HG02840 (cell line): ENCODE data around the gene COX6B2.
"Not testable (repeated sequence)": the region's sequence is repeated elsewhere in the genome, so short reads cannot be mapped to it uniquely, and the experiment has no call there.

Source experiments
- ATAC-seq: cut with Tn5 transposase; IDR thresholded peaks from one replicate; pipeline ENCODE4 v1.9.1; 2021; ENCODE audit warnings: mild to moderate bottlenecking, moderate library complexity, moderate number of reproducible peaks; ENCODE audit not compliant: unreplicated experiment, low FRiP score

The COX6B2 gene

GRCh38 chr19:55345101-55345817 is 9.3 kb downstream of the COX6B2 start:
- no peak for ATAC-seq

GRCh38 chr19:55344444-55344843 is 10.1 kb downstream of the COX6B2 start:
- no peak for ATAC-seq

GRCh38 chr19:55341595-55342531 is 12.7 kb downstream of the COX6B2 start:
- no peak for ATAC-seq

- no peak for ATAC-seq
Measured at GRCh38 chr19:55341171-55341588, 13.3 kb downstream of the COX6B2 start.

GRCh38 chr19:55340784-55341147 is 13.8 kb downstream of the COX6B2 start:
- no peak for ATAC-seq

- no peak for ATAC-seq
Measured at GRCh38 chr19:55339889-55340783, 14.4 kb downstream of the COX6B2 start.

- ATAC-seq, result peak; percentile 88
Measured at GRCh38 chr19:55339105-55339888, 15.2 kb downstream of the COX6B2 start, which contains the start of gene KMT5C. Gene KMT5C (plus strand): TSS chr19:55339876. CDS start chr19:55341937, 2,061 bp downstream.

- ATAC-seq, result no peak
Measured at GRCh38 chr19:55336101-55336500, 18.4 kb downstream of the COX6B2 start.

- ATAC-seq, result no peak
Measured at GRCh38 chr19:55333870-55334269, 20.6 kb downstream of the COX6B2 start.

GRCh38 chr19:55329791-55330190 is 24.7 kb downstream of the COX6B2 start:
- ATAC-seq, result not testable (repeated sequence)

GRCh38 chr19:55328774-55329318 is 25.7 kb downstream of the COX6B2 start:
- not testable (repeated sequence) for ATAC-seq

- ATAC-seq, result no peak
Measured at GRCh38 chr19:55325172-55325571, 29.3 kb downstream of the COX6B2 start, which contains the start of gene TMEM150B. Gene TMEM150B (minus strand): TSS chr19:55325341. CDS start chr19:55321036, 4,305 bp downstream.

GRCh38 chr19:55324662-55325061 is 29.9 kb downstream of the COX6B2 start:
- no peak for ATAC-seq

GRCh38 chr19:55322204-55322885 is 32.2 kb downstream of the COX6B2 start:
- ATAC-seq, result no peak

GRCh38 chr19:55321466-55322137 is 32.9 kb downstream of the COX6B2 start:
- ATAC-seq, result no peak

- ATAC-seq, result no peak
Measured at GRCh38 chr19:55320844-55321419, 33.6 kb downstream of the COX6B2 start.

- ATAC-seq, result no peak
Measured at GRCh38 chr19:55319785-55320184, 34.7 kb downstream of the COX6B2 start.

- ATAC-seq, result no peak
Measured at GRCh38 chr19:55316646-55317045, 37.9 kb downstream of the COX6B2 start.
